Body of pancreas (tissue), 4 donors: Measurements from ENCODE around the gene SPATS2.
"Not testable (repeated sequence)": the region's sequence is repeated elsewhere in the genome, so short reads cannot be mapped to it uniquely, and the experiment has no call there.

Experiments
- CTCF ChIP-seq, 7 experiments: fragments of 450-650 bp in 4 of 7; fragments of 200-600 bp in 3 of 7; sonication (generic) in 3 of 7; IDR thresholded peaks; one replicate each; pipeline ENCODE4 v1.5.1; 2016 to 2019; ENCODE audit warnings: antibody characterized with exemption in 7 of 7
- POLR2A ChIP-seq, 3 donors: fragments of 450-650 bp; IDR thresholded peaks; one replicate each; pipeline ENCODE4 v1.6.1; 2016; ENCODE audit warnings: antibody characterized with exemption in 3 of 3, mild to moderate bottlenecking in 2 of 3

GRCh38 chr12:49380184-49380583 is 12.9 kb downstream of the SPATS2 start:
- not testable (repeated sequence) for TF ChIP-seq CTCF, POLR2A (IDR thresholded peaks at IDR 0.05)
